ENCODE results near the gene IRF2BP2. TPM values are rescaled to one million over a fixed set of nuclear protein-coding genes. Genes with fewer than 3 reads are reported as not detected.

The IRF2BP2 gene
- total and polyA plus RNA-seq, 11 donors = 36.1 to 126 (median 80.1) TPM

GRCh38 chr1:234614081-234614489 lies 4.1 kb upstream of the IRF2BP2 start:
- Histone ChIP-seq H3K4me1 (peaks cover 9 to 60% (median 39%) of the 10 kb centered on the region in 12 donors), H3K27me3 (no peaks in the 10 kb centered on the region), H3K9me3 (no peaks in the 10 kb centered on the region), H3K4me3 (no peak overlapping the region), H3K27ac (peak overlapping the region; percentile 94 to 100 (median 99)), H3K36me3 (no peaks in the 10 kb centered on the region)
- no peak for DNase-seq
- no peak for ATAC-seq
- WGBS, 4 donors = 33 to 44% (median 36%) methylated on average over 2 of the region's 2 CpGs
- intact Hi-C loops (cut with DNase I) = loop anchor here in 9 of 10 donors (5.0 to 10.0 kb wide), 14 partner anchors 63 to 468 kb away; no protein-coding TSS in a partner anchor
- no peak for TF ChIP-seq POLR2A (IDR thresholded peaks at IDR 0.05)

DNA sequence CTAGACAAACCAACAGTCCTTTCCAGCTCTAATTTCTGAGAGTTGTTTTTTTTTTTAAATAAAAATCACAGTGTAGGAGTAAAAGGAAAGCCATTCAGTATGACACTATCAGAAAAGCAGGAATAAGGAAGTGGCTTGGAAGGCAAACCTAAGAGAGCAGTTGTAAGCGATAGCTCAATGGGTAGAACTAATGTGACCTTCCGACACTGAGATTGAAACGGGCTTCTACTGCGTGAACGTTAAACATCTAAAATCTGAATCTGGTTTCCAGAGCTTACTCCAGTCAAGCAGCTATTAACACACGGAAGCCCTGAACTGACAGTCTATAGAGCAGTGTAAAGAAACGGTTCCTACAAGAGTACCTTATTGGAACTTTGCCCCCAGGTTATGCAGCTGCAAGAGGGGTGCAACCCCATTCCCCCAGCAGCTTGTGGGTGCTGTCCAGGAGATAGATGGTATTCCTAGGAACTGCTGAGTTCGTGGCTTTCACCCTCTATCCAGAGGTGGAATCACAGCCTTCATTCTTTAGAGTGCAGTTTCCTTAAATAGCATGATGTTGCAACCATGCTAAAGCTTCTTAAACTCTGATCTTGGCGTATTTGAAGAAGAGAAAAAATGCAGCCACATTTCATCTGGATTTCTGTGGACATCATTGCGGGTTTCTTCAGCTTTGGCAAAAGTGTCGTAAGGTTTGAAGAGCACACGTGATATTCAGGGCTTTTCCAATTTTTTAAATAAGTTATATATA lies 3.3 kb upstream of the IRF2BP2 start:
- intact Hi-C loops (cut with DNase I) = loop anchor here in 9 of 10 donors (2.0 to 10.0 kb wide), 17 partner anchors 15 to 469 kb away; no protein-coding TSS in a partner anchor
- Histone ChIP-seq H3K4me1 (peaks cover 9 to 52% (median 35%) of the 10 kb centered on the region in 12 donors), H3K36me3 (peaks cover 0 to 5% (median 0%) of the 10 kb centered on the region in 9 donors)

GRCh38 chr1:234612352-234613127 lies 2.6 kb upstream of the IRF2BP2 start:
- Histone ChIP-seq H3K27me3 (no peaks in the 10 kb centered on the region), H3K4me1 (peaks cover 9 to 50% (median 33%) of the 10 kb centered on the region in 12 donors), H3K9me3 (no peaks in the 10 kb centered on the region), H3K36me3 (peaks cover 0 to 12% (median 5%) of the 10 kb centered on the region in 9 donors), H3K27ac (peak overlapping the region; percentile 94 to 100 (median 99)), H3K4me3 (peak overlapping the region in 11 of 12 donors; percentile 24 to 74 (median 43))
- peak; percentile 54 to 76 (median 61) for ATAC-seq
- intact Hi-C loops (cut with DNase I) = loop anchor here in 9 of 10 donors (1.0 to 10.0 kb wide), 18 partner anchors 14 to 470 kb away; no protein-coding TSS in a partner anchor
- DNase-seq = peak; percentile 90 to 95 (median 92)
- WGBS, 4 donors = 0 to 1% (median 1%) methylated on average over 20 of the region's 20 CpGs
- TF ChIP-seq CTCF (IDR thresholded peaks at IDR 0.05) (peak in 1 of 12 donors; percentile 6), POLR2A (IDR thresholded peaks at IDR 0.05) (peak in 1 of 2 donors; percentile 52)

More for the DNA sequence above, 3.3 kb upstream of the IRF2BP2 start:
- 15 to 19% (median 18%) methylated on average over 12 of the region's 12 CpGs for WGBS, 4 donors
- Histone ChIP-seq H3K9me3 (no peaks in the 10 kb centered on the region), H3K4me3 (peak overlapping the region in 11 of 12 donors; percentile 24 to 74 (median 43)), H3K27ac (peak overlapping the region; percentile 94 to 100 (median 99)), H3K27me3 (no peaks in the 10 kb centered on the region)
- peak in 1 of 4 donors; percentile 8 for ATAC-seq
- DNase-seq = no peak
- TF ChIP-seq POLR2A (IDR thresholded peaks at IDR 0.05) = no peak
- no peak for TF ChIP-seq CTCF (IDR thresholded peaks at IDR 0.05)

GRCh38 chr1:234611847-234612351 lies 1.9 kb upstream of the IRF2BP2 start:
- H3K4me3 ChIP-seq = peak overlapping the region in 10 of 12 donors; percentile 19 to 74 (median 44)
- H3K9me3 ChIP-seq = no peaks in the 10 kb centered on the region
- intact Hi-C loops (cut with DNase I) = loop anchor here (1.0 to 10.0 kb wide), 22 partner anchors 13 to 471 kb away; no protein-coding TSS in a partner anchor
- TF ChIP-seq CTCF (IDR thresholded peaks at IDR 0.05) (no peak), POLR2A (IDR thresholded peaks at IDR 0.05) (no peak)
- H3K27ac ChIP-seq = peak overlapping the region; percentile 94 to 100 (median 99)
- H3K4me1 ChIP-seq = peaks cover 9 to 44% (median 32%) of the 10 kb centered on the region in 12 donors
- H3K36me3 ChIP-seq = peaks cover 3 to 18% (median 11%) of the 10 kb centered on the region in 9 donors
- peak in 4 of 5 donors; percentile 37 to 57 (median 48) for DNase-seq
- peak in 1 of 4 donors; percentile 9 for ATAC-seq
- no peaks in the 10 kb centered on the region for H3K27me3 ChIP-seq
- 26 to 40% (median 38%) methylated on average over 7 of the region's 7 CpGs for WGBS, 4 donors
